BJ (cell line): ENCODE results near the gene CDKN2B-AS1. TPM values are rescaled to one million over a fixed set of nuclear protein-coding genes. Genes with fewer than 3 reads are reported as not detected.

Source experiments
- CTCF ChIA-PET: fragments of 350-600 bp; formaldehyde crosslinking; extraction: SDS; loops from one replicate; lab custom pipeline; 2021; ENCODE audit warnings: antibody characterized with exemption, inconsistent platforms; lab: Yijun Ruan, JAX
- POLR2A ChIA-PET: fragments of 300-600 bp; sonication (Branson Sonifier 250); formaldehyde crosslinking; extraction: SDS; loops from one replicate; lab custom pipeline; 2021; ENCODE audit warnings: antibody characterized with exemption; lab: Charles Lee
- DNase-seq: peaks from one replicate; pipeline ENCODE4 v3.0.0-alpha.2; 2011; ENCODE audit warnings: low read depth
- H3K27me3 ChIP-seq: 2 replicates; pipeline ENCODE4 v1.6.0; 2011; ENCODE audit warnings: low read length; ENCODE audit not compliant: control insufficient read depth, insufficient read depth
- H3K36me3 ChIP-seq: 2 replicates; pipeline ENCODE4 v1.5.1; 2011; ENCODE audit warnings: low read length; ENCODE audit not compliant: control insufficient read depth, insufficient read depth
- H3K4me3 ChIP-seq: 2 replicates; pipeline ENCODE4 v1.5.1; 2011; ENCODE audit warnings: low read depth, mild to moderate bottlenecking, control low read depth, low read length
- polyA plus RNA-seq: library from polyadenylated mRNA; depleted of rRNA; stranded (reverse); fragments of >200 nt; gene quantifications from 2 replicates; pipeline ENCODE4 v1.2.3, GENCODE V29; 2011
- TF ChIP-seq, protein P1 (sequence below): IDR thresholded peaks from 2 replicates; pipeline ENCODE4 v1.5.1; 2011; ENCODE audit warnings: low read depth, mild to moderate bottlenecking, control low read depth, inconsistent platforms, low read length, moderate library complexity; ENCODE audit not compliant: insufficient read depth

The CDKN2B-AS1 gene
- polyA plus RNA-seq, 1 experiment, result 0.59 TPM

- TF ChIP-seq, protein P1, sequence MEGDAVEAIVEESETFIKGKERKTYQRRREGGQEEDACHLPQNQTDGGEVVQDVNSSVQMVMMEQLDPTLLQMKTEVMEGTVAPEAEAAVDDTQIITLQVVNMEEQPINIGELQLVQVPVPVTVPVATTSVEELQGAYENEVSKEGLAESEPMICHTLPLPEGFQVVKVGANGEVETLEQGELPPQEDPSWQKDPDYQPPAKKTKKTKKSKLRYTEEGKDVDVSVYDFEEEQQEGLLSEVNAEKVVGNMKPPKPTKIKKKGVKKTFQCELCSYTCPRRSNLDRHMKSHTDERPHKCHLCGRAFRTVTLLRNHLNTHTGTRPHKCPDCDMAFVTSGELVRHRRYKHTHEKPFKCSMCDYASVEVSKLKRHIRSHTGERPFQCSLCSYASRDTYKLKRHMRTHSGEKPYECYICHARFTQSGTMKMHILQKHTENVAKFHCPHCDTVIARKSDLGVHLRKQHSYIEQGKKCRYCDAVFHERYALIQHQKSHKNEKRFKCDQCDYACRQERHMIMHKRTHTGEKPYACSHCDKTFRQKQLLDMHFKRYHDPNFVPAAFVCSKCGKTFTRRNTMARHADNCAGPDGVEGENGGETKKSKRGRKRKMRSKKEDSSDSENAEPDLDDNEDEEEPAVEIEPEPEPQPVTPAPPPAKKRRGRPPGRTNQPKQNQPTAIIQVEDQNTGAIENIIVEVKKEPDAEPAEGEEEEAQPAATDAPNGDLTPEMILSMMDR, result no peak
- ChIA-PET CTCF (interaction anchor here (0.8 to 1.4 kb wide), 3 partner anchors 12 to 163 kb away, joined by 4 to 12 read pairs (median 4); partner anchors contain the start of gene CDKN2B), POLR2A (no interaction called here)
- DNase-seq, result no peak
- no peaks in the 10 kb centered on the region for H3K27me3 ChIP-seq
- H3K36me3 ChIP-seq, result no peaks in the 10 kb centered on the region
- no peak overlapping the region for H3K4me3 ChIP-seq
Measured at GRCh38 chr9:21996858-21997257, 2.3 kb downstream of the CDKN2B-AS1 start.

DNA sequence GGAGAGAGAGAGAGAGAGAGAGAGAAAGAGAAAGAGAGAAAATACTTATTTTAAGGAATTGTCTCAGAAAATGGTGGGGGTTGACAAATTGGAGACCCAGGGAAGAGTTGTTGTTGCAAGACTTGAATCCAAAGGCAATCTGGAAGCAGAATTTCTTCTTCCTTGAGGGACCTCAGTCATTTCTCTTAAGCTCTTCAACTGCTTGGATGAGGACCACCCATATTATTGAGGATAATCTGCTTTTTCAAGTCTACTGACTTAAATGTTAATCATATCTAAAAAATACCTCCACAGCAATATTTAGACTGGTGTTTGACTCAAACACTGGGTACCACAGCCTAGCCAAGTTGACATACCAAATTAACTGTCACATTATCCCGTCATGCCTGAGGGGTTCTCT is 2.9 kb downstream of the CDKN2B-AS1 start:
- Histone ChIP-seq H3K27me3 (no peaks in the 10 kb centered on the region), H3K36me3 (no peaks in the 10 kb centered on the region), H3K4me3 (no peak overlapping the region)
- ChIA-PET CTCF (interaction anchor here (1.4 kb wide), 1 partner anchor 11 kb away, joined by 12 read pairs; the partner anchor contains the start of gene CDKN2B), POLR2A (no interaction called here)
- TF ChIP-seq, protein P1, result no peak
- DNase-seq, result no peak

- Histone ChIP-seq H3K36me3 (no peaks in the 10 kb centered on the region), H3K4me3 (no peak overlapping the region), H3K27me3 (no peaks in the 10 kb centered on the region)
- ChIA-PET POLR2A (no interaction called here), CTCF (interaction anchor here (1.0 to 1.4 kb wide), 2 partner anchors 11 kb away, joined by 3 to 12 read pairs; partner anchors contain the start of gene CDKN2B)
- TF ChIP-seq, protein P1, result no peak
- no peak for DNase-seq
Measured at GRCh38 chr9:21998026-21998425, 3.4 kb downstream of the CDKN2B-AS1 start.

- Histone ChIP-seq H3K36me3 (no peaks in the 10 kb centered on the region), H3K4me3 (no peak overlapping the region), H3K27me3 (no peaks in the 10 kb centered on the region)
- no peak for DNase-seq
- ChIA-PET CTCF (interaction anchor here (1.3 to 1.5 kb wide), 2 partner anchors 118 to 188 kb away, joined by 4 to 5 read pairs; no protein-coding TSS in a partner anchor), POLR2A (no interaction called here)
- TF ChIP-seq, protein P1, result no peak
Measured at GRCh38 chr9:22002038-22002437, 7.4 kb downstream of the CDKN2B-AS1 start.

DNA sequence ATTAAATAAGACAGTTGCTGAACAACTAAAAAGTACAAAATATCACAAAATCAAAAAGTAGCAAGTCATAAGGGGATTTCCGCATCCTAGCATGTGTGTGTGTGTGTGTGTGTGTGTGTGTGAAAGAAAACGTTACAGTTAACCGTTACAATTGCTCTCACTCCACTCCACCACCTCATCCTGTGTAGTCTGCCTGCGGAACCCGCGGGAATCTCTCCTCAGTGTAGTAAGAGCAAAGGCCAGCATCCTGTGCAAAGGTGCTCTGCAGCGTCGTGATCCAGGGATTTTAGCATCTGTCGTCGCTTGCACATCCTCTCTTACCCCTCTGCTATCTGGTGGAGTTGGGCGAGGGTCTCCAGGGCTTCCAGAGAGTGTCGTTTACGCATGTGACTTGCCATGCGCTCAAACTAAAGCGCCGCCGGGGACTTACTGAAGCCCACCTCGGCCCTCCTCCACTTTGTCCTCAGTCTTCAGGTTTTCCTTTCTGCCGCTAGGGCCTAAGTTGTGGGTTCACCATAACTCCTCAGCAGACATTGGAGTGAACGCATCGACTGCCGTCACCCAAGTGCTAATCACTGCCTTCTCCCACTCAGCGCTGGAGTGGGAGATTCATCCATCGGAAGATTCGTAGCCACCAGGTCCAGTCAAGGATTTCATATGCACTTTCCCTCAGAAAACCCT is 10.6 kb downstream of the CDKN2B-AS1 start:
- ChIA-PET POLR2A (no interaction called here), CTCF (no interaction called here)
- Histone ChIP-seq H3K27me3 (no peaks in the 10 kb centered on the region), H3K36me3 (no peaks in the 10 kb centered on the region), H3K4me3 (peak overlapping the region; percentile 41; the same call in 1 of the 2 replicates)
- DNase-seq, result no peak
- TF ChIP-seq, protein P1, result no peak
